Stimulated activated CD8-positive, alpha-beta memory T cell treated with anti-CD3 and anti-CD28 coated beads, Interleukin-15, amount 100 ng/mL, for 1 hour (primary cell): ENCODE data around the gene PRIMA1.

ENCODE experiments used
- DNase-seq: peaks from one replicate; pipeline ENCODE4 v3.0.0-alpha.2; 2020; ENCODE audit warnings: low read depth

The PRIMA1 gene

DNA sequence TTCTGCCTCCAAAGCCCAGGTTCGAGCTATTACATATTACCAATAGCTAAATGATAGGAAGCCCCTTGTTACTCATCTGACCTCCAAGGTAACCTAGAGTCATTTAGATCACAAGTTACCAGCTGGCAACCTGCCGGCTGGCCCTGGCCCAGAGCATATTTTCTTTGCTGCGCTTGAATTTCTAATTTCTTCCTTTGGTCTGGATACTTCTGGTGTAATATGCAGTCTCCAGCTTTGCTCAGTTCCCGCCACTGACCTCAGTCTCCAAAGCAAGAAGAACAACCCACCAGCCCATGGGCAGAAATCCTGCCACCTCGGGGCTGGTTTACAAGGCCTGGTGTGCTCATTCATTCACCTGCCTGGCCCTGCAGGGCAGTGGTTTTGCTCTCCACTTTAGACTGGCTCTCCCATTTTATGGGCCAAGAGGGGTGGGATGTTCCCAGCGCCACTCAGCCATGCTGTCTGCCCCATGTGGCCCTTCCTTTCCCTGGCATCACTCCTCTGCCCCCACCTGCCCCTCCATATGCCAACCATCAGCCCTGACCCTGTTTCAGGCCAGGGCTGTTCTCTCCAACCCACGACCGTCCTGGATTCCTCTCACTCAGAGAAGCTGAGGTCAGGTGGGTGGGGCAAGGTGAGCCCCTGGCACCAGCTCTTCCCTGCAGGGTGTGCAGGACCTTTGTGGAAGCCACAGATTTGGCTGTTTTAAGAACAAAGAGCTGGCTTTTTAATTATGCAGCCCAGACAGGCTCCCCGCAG lies 76.0 kb downstream of the PRIMA1 start:
- no peak for DNase-seq

DNA sequence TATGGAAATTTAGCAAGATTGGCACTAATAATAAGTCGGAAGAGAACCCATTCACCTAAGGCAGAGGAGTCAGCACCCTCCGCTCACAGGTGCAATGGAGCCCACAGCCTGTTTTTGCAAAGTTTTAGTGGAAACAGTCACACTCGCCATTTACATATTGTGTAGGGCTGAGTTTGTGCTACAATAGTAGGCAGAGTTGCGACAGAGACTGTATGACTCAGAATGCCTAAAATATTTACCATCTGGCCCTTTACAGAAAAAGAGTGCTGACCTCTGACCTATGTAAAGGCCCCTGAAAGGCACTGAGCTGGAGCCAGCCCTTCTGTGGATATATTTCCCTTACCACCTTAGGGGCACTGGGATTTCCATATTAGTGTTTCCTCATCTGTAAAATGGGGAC lies 79.0 kb downstream of the PRIMA1 start:
- DNase-seq: no peak

DNA sequence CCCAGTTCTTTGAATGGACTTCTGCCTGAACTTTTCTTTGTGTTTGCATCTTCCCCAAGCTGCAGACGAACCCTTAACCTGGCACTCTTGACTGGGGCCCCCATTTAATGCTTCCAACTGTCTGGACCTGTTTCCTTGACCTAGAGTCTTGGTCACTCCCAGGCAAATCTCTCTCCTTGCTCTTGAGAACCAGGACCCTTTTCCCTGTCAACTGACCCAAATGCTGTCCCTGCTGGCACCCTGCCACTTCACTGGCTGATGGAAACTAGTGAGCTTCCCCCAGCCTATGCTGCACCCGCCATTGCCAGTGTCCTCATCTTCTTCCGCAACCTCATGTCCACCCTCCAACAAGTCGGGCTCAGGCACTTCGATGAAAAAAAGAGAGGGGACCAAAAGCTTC lies 79.5 kb downstream of the PRIMA1 start:
- no peak for DNase-seq

- no peak for DNase-seq
These were observed 80.0 kb downstream of the PRIMA1 start for GRCh38 chr14:93708311-93708734.

DNA sequence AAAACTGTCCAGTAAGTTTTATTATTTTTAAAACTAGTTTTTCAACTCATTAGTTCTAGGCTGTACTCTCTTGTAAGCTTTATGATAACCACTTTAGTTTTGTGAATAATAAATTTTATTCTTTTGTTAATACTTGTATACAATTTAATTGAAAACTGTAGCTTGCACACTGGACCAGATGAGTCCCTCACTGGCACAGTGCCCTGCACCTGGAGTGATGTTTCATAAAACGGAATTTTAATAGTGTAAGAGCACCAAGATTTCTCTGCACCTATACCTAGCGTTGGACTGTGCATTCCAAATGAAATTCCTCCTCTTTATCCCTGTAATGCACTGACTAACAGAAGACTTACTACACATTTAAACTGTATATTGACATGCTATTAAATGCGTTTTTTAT lies 80.8 kb downstream of the PRIMA1 start:
- no peak for DNase-seq

- no peak for DNase-seq
These were observed 81.8 kb downstream of the PRIMA1 start for GRCh38 chr14:93706360-93706955.

DNA sequence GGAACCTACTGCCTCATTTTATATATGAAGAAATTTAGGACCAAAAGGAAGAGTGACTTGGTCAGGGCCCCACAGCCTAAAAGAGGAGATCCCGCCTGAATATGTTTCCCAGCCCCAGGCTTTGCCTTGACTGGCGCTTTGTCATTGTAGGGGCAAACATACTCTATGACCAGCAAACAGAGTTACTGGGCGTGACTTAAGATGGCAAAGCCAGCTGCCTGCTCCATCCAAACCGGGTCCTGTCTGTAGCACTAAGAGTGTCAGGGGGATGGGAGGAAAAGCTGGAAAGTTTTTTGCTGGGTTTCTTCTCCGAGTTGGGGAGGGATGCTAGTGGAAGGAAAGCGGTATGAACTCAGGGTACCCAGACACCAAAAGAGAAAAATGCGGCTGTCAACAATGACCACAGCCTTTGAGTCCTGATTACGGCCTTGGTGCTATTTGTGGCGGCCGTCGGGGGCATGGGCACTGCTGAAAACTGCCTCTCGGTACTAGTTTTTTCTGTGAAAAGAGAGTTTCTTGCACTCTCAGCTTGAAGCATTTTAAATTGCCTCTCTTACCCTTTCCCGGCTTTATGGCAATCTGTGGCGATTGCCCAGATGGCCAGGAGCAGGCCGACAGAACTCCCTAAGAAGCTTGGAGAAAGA lies 82.7 kb downstream of the PRIMA1 start:
- no peak for DNase-seq

DNA sequence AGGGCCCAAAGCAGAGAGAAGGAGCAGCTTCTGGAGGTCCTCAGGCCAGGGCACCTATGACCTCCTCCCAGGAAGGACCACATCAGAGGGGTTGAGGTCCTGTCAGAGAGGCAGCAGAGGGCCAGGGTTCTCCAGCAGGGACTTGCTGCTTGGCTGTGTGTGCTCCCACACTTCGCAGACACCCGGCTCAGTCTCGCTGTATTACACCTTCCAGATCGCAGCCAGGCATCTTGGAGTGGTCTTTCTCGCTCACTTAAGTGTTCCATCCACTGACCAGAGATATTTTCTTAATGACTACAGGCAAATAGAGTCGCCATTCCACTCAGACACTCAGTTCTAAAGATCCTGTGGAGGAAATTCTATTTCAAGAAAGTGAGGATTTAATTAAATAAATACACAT lies 84.3 kb downstream of the PRIMA1 start:
- DNase-seq: no peak

DNA sequence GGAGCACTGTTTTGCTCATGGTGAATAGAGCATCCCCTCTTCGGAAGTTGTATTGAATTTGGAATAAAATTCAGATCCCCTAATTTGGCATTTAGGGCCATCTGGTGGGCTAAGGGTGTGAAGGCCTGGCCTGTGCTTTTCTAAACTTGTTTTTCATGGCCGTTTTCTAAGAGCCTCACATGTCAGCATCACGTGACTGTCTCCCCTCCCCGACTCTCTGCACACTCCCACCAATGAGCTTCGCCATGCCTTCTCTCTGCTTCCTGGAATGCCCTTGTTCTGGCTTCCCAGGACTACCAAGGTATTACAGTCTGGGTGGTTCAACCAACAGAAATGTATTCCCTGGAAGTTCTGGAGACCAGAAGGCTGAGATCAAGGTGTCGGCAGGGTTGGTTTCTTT lies 85.3 kb downstream of the PRIMA1 start:
- no peak for DNase-seq

DNA sequence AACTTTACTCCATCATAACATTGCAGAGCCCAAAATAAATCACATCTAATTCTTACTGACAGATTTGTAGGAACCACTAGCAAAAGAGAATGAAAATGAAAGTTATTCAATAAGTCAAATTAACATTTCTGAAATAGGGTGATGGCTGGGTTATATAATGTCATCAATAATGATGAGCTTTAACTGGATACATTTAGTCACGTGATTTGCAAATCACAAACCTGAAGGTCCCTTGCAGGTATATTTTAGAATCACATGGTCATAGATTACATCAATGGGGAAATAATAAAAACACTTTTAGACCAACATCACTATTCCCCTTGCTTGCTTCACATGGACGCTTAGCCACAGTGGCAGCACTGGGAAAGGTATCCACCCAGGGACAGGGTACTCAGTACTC lies 86.7 kb downstream of the PRIMA1 start:
- DNase-seq: no peak

- DNase-seq: no peak
These were observed 87.4 kb downstream of the PRIMA1 start for GRCh38 chr14:93700928-93701327.

DNA sequence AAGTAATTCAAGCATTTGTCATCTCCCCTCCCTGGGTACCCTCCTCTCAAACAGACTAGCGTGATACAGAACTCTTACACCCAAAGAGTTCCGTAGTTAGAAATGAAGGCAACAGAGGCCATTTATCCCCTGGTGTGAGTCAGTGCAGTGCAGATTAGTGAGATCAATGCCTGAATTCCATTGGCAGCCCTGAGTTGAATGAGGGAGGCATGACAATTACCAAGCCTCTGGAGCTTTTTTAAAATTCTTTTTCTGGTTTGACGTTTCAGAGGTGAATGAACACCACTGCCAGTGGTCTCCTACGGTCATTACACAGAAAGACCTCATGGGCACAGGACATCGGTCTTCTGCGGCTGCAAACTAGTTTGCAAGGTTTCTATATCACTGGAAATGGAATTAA lies 94.4 kb downstream of the PRIMA1 start:
- no peak for DNase-seq

DNA sequence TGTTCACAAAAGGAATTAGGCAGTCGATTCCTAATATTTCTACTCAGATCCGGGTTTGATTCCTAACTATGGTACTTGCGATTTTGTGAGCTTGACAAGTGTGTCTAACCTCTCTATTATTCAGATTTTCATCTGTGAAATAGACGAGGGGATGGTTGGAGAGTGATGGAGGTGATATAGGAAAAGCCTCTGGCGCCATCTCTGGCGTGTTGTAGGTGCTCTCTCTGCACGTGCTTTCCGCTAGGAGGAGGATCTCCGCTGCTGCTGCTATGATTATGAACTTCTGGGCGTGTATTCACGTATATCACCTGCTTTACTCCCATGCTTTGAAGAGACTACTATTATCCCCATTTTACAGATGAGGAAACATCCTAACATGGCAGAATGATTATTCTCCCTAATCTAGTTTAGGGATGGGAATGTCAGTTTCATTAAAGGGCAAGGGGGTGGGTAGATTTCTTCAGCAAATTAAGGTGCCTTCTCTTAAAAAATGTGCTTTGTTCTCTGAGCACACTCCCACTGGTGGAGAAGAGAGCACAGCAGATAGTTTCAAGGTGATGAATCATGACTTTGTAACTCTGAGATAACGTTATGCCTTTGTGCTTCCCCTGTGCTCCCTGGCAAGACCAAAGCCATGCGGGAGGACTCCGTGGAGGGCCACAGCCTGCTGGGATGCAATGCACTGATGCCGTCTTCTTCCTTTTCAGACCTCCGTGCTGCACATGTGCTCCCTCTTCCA lies 97.1 kb downstream of the PRIMA1 start:
- no peak for DNase-seq

DNA sequence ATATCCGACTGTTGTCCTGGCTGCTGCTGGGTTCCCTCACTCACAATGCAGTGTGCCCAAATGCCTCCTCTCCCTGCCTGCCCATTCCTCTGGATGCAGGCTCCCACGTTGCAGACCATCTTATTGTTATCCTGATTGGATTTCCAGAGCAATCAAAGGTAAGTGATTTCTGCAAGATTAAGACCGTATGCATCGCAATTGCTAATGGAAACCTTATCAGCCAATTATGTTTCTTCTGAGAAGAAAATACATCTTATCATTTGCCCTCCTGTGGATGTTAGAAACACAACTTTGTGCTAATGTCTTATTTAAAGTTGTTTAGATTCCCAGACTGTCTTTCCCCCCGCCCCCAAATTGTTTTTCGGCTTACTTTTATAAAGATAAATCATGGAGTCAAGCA lies 98.1 kb downstream of the PRIMA1 start:
- no peak for DNase-seq

DNA sequence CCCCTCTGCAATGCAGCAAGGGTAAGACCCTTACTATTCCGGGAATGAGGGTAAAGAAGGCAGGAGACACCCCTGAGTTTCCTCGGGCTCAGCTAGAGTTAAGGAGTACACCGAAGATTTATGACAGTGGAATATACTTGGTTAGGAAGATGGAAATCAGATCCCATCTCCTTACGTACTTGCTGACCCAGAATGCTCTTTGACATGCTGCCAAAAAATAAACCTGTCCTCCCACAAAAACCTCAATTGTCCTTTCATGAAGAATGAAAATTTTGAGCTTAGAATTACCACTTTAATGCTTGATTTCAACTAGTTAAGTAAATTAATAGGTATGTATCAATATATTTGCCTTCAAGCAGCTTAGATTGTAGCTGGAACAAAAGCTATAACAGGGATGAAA lies 99.5 kb downstream of the PRIMA1 start:
- DNase-seq: no peak

- DNase-seq: no peak
These were observed 100.0 kb downstream of the PRIMA1 start for GRCh38 chr14:93688239-93688666.

DNA sequence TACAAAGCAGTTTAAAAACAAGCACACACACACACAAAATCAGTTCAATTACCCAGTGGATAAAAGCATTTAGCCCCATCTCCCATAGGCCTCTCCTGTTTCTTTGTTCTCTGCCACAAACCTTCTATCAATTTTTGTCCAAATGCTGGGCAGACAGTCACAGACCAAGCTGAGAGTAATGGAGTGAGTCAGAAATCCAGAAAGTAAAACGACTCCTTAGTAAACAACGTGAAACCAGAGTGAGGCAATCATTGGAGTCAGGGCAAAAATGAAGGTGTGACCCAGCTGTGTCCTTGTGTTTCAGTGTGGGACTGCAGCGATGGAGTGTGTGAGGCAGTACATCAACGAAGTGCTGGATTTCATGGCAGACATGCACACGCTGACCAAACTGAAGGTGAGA lies 102.0 kb downstream of the PRIMA1 start:
- DNase-seq: no peak

DNA sequence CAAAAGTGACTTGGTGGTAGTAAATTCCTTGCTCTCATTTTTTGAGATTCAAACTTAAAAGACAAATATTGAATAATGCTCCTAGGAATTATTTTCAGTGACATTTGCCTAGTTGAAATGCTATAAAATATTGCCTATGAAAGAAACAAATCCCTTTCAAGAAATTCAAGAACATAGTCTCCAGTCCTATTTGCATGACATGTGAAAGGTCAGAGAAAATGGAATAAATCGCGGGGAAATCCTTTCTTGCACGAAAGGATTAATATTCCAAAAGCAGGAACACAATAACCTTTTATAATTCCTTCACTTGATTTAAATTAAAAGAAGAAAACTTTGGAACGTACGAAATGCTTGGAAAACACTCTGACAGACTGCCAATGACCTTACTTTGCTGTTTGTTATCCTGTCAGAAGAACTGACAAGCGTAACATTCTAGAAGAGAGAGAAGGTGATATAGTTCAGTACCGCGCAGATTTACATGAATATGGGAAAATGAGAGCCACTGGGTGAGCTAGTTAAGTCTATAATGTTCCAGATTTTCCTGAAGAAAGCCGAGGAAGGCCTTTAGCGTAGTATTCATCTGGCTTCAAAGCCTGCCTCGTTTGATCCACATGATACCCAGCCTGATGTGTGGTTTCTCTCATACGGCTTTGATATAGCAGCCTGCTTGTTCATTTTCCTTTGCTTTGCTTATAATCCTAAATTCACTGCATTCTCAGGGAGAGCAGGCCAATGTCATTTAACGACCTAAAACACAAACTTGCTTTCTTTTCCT lies 103.0 kb downstream of the PRIMA1 start:
- no peak for DNase-seq

DNA sequence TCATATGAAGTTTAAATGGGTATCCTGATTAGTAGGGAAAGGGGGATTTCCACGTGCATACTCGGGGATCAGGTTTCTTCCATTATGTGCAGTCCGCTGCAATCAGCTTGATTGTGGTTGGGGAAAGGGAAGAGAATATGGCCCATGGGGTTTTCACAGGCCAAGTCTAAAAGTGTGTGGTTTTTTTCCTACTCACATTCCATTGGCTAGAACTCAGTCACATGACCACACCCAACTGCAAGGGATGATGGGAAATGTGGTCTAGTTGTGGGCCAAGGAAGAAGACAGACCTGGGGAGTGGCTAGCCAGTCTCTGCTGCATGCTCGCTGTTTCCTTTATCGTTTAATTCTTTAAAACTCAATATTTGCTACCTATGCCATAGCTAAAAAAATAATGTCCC lies 105.1 kb downstream of the PRIMA1 start:
- DNase-seq: no peak

GRCh38 chr14:93682459-93682858 lies 105.8 kb downstream of the PRIMA1 start:
- DNase-seq: no peak

GRCh38 chr14:93676416-93676958 lies 111.8 kb downstream of the PRIMA1 start:
- DNase-seq: no peak

- no peak for DNase-seq
These were observed 112.6 kb downstream of the PRIMA1 start for GRCh38 chr14:93675651-93676050.
